ENCODE data around the gene PLCXD3. TPM values are rescaled to one million over a fixed set of nuclear protein-coding genes. Genes with fewer than 3 reads are reported as not detected.

The PLCXD3 gene
- total and polyA plus RNA-seq, 10 of the 15 experiments (the other 5 are each of a cell fraction or from before 2014, with no cell fraction given) = not detected

DNA sequence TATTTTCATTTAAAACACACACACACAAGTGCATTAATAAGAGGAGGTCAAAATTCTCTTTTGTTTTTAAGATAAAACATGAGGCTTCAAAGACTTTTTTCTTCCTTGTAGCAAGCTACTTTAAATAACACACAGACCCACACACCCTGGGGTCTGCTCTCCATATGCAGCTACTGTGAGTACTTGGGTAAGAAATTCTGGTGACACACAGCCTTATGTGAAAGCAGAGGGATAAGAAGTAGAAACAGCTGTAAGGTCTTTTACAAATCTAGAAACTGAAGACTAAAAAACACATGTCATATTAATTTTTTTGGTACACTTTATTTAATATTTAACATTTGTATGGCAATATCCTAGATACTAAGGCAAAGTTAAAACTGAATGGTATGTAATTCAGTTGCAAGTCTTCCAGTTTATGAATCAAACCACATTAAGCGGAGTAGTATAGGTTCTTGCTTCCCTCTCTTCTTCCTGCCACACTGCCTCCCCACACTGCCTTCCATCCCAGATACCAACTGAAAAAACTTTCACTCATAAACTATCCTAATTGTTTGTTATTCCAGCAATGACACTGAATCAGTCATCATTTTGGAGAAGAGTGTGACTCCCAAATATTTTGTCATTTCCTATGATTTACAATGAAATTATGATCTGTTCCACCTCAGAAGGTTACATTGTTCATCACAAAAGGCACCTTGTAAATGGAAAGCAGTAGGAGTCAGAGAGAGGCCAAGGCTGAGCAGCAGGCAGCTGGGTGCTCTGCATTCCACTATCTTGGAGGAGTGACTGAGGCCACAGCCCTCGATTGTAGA, 92.0 kb downstream of the PLCXD3 start:
- FAIRE-seq (no peak), DNase-seq (ENCODE audit: low read depth, low spot score) (no peak), ATAC-seq (no peak)
- no peaks in the 10 kb centered on the region for H3K79me2 ChIP-seq (ENCODE audit: control insufficient read depth, insufficient read depth, low read length)
- 17% methylated on average over 2 of the region's 2 CpGs for WGBS (ENCODE audit: insufficient coverage, insufficient replicate concordance, low lambda C conversion rate, missing lambda C conversion rate)
- H3K27ac ChIP-seq (ENCODE audit: control insufficient read depth, insufficient read depth) = no peak overlapping the region
- TF ChIP-seq, protein P1, sequence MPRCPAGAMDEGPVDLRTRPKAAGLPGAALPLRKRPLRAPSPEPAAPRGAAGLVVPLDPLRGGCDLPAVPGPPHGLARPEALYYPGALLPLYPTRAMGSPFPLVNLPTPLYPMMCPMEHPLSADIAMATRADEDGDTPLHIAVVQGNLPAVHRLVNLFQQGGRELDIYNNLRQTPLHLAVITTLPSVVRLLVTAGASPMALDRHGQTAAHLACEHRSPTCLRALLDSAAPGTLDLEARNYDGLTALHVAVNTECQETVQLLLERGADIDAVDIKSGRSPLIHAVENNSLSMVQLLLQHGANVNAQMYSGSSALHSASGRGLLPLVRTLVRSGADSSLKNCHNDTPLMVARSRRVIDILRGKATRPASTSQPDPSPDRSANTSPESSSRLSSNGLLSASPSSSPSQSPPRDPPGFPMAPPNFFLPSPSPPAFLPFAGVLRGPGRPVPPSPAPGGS (IDR thresholded peaks at IDR 0.05; ENCODE audit: borderline replicate concordance, insufficient read depth, low read depth, low read length, poor library complexity, severe bottlenecking) = no peak
- no peaks in the 10 kb centered on the region for H3K4me1 ChIP-seq (ENCODE audit: control insufficient read depth, insufficient read depth, low read length)
- H4K20me1 ChIP-seq (ENCODE audit: control insufficient read depth, insufficient read depth) = no peaks in the 10 kb centered on the region
- CTCF ChIA-PET = no interaction called here
- H3K27me3 ChIP-seq (replicated peaks in 1 of 2; ENCODE audit: control insufficient read depth in 2 of 2, insufficient read depth in 2 of 2, low read length in 1 of 2) = no peaks in the 10 kb centered on the region
- POLR2A ChIA-PET = no interaction called here
- intact Hi-C loops (cut with micrococcal nuclease; ENCODE audit: unreplicated experiment) = no loop called here
- no peak overlapping the region for H2AFZ ChIP-seq (ENCODE audit: control insufficient read depth, low read depth, low read length)
- no peaks in the 10 kb centered on the region for H3K9me3 ChIP-seq (replicated peaks; ENCODE audit: control insufficient read depth, insufficient read depth, low read length)
- H3K4me2 ChIP-seq (ENCODE audit: control insufficient read depth, insufficient read depth) = no peak overlapping the region
- H3K9ac ChIP-seq (ENCODE audit: control insufficient read depth, insufficient read depth, low read length) = no peak overlapping the region
- no peak overlapping the region for H3K4me3 ChIP-seq
- no TSS peak for BruUV-seq (replicated peaks)
- RAD21 ChIA-PET (ENCODE audit: unreplicated experiment) = no interaction called here
- in situ Hi-C loops (cut with MboI) = no loop called here
- no peaks in the 10 kb centered on the region for H3K36me3 ChIP-seq (ENCODE audit: control insufficient read depth in 2 of 2, insufficient read depth in 2 of 2, low read length in 1 of 2)
- SMC1A ChIA-PET (ENCODE audit: uncharacterized antibody, unreplicated experiment) = no interaction called here

DNA sequence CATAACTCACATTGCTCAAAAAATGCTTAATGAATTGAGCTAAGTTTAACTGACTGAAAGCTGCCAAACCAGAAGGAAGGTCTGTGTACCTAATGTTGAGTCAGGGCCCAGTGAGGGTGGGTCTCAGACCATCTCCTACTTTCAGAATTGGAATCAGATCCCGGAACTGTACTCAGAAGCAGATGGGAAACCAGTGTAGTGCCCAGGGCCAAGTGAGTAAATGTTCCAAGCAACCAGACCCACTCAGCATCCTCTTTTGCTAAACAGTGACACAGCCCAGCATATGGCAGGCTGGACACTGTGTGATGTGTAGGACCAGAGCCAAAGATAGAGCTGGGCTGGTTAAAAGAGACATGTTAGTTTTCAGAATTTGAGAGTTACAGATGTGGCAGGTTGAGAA, 94.1 kb downstream of the PLCXD3 start:
- 6% methylated on average over 1 of the region's 1 CpG for WGBS (ENCODE audit: insufficient coverage, insufficient replicate concordance, low lambda C conversion rate, missing lambda C conversion rate)
- ChIA-PET CTCF (no interaction called here), SMC1A (ENCODE audit: uncharacterized antibody, unreplicated experiment) (no interaction called here), POLR2A (no interaction called here), RAD21 (ENCODE audit: unreplicated experiment) (interaction anchor here (1.1 kb wide), 1 partner anchor 14 kb away, joined by 3 read pairs; no protein-coding TSS in a partner anchor)
- FAIRE-seq = no peak
- Histone ChIP-seq H3K27me3 (replicated peaks in 1 of 2; ENCODE audit: control insufficient read depth in 2 of 2, insufficient read depth in 2 of 2, low read length in 1 of 2) (no peaks in the 10 kb centered on the region), H3K4me2 (ENCODE audit: control insufficient read depth, insufficient read depth) (no peak overlapping the region), H3K4me3 (no peak overlapping the region), H2AFZ (ENCODE audit: control insufficient read depth, low read depth, low read length) (no peak overlapping the region), H4K20me1 (ENCODE audit: control insufficient read depth, insufficient read depth) (no peaks in the 10 kb centered on the region), H3K9ac (ENCODE audit: control insufficient read depth, insufficient read depth, low read length) (no peak overlapping the region), H3K36me3 (ENCODE audit: control insufficient read depth in 2 of 2, insufficient read depth in 2 of 2, low read length in 1 of 2) (no peaks in the 10 kb centered on the region), H3K9me3 (replicated peaks; ENCODE audit: control insufficient read depth, insufficient read depth, low read length) (no peaks in the 10 kb centered on the region), H3K27ac (ENCODE audit: control insufficient read depth, insufficient read depth) (no peak overlapping the region), H3K4me1 (ENCODE audit: control insufficient read depth, insufficient read depth, low read length) (no peaks in the 10 kb centered on the region), H3K79me2 (ENCODE audit: control insufficient read depth, insufficient read depth, low read length) (no peaks in the 10 kb centered on the region)
- in situ Hi-C loops (cut with MboI) (no loop called here), intact Hi-C loops (cut with micrococcal nuclease; ENCODE audit: unreplicated experiment) (no loop called here)
- no peak for DNase-seq (ENCODE audit: low read depth, low spot score)
- no peak for ATAC-seq
- BruUV-seq (replicated peaks) = no TSS peak
- no peak for TF ChIP-seq SREBF2 (IDR thresholded peaks at IDR 0.05; ENCODE audit: low read length)
- no peak for TF ChIP-seq CBX3 (IDR thresholded peaks at IDR 0.05; ENCODE audit: borderline replicate concordance, low read depth)
- TF ChIP-seq, protein P2, sequence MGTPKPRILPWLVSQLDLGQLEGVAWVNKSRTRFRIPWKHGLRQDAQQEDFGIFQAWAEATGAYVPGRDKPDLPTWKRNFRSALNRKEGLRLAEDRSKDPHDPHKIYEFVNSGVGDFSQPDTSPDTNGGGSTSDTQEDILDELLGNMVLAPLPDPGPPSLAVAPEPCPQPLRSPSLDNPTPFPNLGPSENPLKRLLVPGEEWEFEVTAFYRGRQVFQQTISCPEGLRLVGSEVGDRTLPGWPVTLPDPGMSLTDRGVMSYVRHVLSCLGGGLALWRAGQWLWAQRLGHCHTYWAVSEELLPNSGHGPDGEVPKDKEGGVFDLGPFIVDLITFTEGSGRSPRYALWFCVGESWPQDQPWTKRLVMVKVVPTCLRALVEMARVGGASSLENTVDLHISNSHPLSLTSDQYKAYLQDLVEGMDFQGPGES (IDR thresholded peaks at IDR 0.05) = no peak
- no peak for TF ChIP-seq TARDBP (IDR thresholded peaks at IDR 0.05; ENCODE audit: borderline replicate concordance)
- no peak for TF ChIP-seq SMC3 (IDR thresholded peaks at IDR 0.05; ENCODE audit: borderline replicate concordance, low read length)
- TF ChIP-seq SUPT20H (IDR thresholded peaks at IDR 0.05; ENCODE audit: borderline replicate concordance, control insufficient read depth, low read depth, low read length) = no peak
- no peak for TF ChIP-seq NR2C1 (IDR thresholded peaks at IDR 0.05)
- TF ChIP-seq, protein P3, sequence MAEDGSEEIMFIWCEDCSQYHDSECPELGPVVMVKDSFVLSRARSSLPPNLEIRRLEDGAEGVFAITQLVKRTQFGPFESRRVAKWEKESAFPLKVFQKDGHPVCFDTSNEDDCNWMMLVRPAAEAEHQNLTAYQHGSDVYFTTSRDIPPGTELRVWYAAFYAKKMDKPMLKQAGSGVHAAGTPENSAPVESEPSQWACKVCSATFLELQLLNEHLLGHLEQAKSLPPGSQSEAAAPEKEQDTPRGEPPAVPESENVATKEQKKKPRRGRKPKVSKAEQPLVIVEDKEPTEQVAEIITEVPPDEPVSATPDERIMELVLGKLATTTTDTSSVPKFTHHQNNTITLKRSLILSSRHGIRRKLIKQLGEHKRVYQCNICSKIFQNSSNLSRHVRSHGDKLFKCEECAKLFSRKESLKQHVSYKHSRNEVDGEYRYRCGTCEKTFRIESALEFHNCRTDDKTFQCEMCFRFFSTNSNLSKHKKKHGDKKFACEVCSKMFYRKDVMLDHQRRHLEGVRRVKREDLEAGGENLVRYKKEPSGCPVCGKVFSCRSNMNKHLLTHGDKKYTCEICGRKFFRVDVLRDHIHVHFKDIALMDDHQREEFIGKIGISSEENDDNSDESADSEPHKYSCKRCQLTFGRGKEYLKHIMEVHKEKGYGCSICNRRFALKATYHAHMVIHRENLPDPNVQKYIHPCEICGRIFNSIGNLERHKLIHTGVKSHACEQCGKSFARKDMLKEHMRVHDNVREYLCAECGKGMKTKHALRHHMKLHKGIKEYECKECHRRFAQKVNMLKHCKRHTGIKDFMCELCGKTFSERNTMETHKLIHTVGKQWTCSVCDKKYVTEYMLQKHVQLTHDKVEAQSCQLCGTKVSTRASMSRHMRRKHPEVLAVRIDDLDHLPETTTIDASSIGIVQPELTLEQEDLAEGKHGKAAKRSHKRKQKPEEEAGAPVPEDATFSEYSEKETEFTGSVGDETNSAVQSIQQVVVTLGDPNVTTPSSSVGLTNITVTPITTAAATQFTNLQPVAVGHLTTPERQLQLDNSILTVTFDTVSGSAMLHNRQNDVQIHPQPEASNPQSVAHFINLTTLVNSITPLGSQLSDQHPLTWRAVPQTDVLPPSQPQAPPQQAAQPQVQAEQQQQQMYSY (CRISPR knock-in tag; IDR thresholded peaks at IDR 0.05) = no peak
- no peak for TF ChIP-seq WRNIP1 (IDR thresholded peaks at IDR 0.05; ENCODE audit: borderline replicate concordance, low read depth, low read length)
